Duodenal mucosa (tissue), 2 donors: Measurements from ENCODE around the gene DISP2.
A peak's percentile ranks its signal among the peaks of the same experiment; 100 is the strongest.

Source experiments
- H3K27ac ChIP-seq: one replicate; pipeline ENCODE4 v1.7.0; 2013; ENCODE audit warnings: low read depth, low read length
- H3K27me3 ChIP-seq, 2 donors: one replicate each; pipeline ENCODE4 v1.7.0; 2013; ENCODE audit warnings: low read length in 2 of 2, control low read depth in 1 of 2; ENCODE audit not compliant: insufficient read depth in 2 of 2, control insufficient read depth in 1 of 2
- H3K36me3 ChIP-seq, 2 donors: one replicate each; pipeline ENCODE4 v1.7.0; 2013; ENCODE audit warnings: low read length in 2 of 2, control low read depth in 1 of 2; ENCODE audit not compliant: insufficient read depth in 2 of 2, control insufficient read depth in 1 of 2
- H3K4me1 ChIP-seq, 2 donors: one replicate each; pipeline ENCODE4 v1.7.0; 2013; ENCODE audit warnings: low read length in 2 of 2, control low read depth in 1 of 2; ENCODE audit not compliant: insufficient read depth in 2 of 2, control insufficient read depth in 1 of 2
- H3K4me3 ChIP-seq, 2 donors: one replicate each; pipeline ENCODE4 v1.7.0; 2013; ENCODE audit warnings: low read length in 2 of 2, low read depth in 1 of 2
- H3K9ac ChIP-seq, 2 donors: one replicate each; pipeline ENCODE4 v1.7.0; 2013; ENCODE audit warnings: low read length in 2 of 2, low read depth in 1 of 2
- H3K9me3 ChIP-seq, 2 donors: one replicate each; pipeline ENCODE4 v1.7.0; 2013; ENCODE audit warnings: low read length in 2 of 2, control low read depth in 1 of 2; ENCODE audit not compliant: control insufficient read depth in 1 of 2

Gene DISP2

DNA sequence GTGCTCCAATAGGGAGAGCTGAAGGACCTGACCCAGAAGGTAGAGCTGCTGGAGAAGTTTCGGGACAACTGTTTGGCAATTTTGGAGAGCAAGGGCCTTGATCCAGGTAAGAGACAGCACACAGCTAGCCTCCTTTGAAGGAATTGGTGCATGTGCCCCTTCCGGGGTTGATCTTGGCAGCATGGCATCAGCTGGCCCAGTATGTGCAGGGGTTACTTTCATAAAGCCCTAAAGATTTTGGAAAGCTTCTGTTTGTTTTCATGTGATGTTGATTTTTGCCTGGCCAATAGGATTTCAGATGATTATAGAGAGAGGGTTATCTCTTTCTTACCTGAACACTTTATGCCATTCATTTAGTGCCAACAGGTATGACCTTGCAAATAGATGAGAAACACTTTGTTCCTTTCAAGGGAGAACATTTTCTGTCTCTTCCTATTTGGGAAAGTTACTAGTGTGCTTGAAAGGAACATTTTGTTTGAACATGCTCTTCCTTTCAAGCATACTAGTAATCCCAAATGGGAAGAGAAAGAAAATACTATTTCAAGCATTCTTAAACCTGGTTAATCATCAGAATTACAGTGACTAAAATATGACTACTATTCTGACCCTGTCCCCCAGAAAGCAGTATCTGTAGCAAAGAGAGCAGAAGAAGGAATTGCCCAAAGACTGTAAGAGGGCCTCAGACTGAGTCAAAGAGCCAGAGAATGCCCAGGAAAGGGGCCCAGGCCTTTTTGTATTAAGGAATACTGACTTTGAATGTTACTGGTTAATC lies 32.0 kb downstream of the DISP2 start:
- H3K4me1 ChIP-seq: no peaks in the 10 kb centered on the region
- H3K4me3 ChIP-seq: no peak overlapping the region
- no peak overlapping the region for H3K9ac ChIP-seq
- H3K9me3 ChIP-seq: no peaks in the 10 kb centered on the region
- H3K27ac ChIP-seq: no peak overlapping the region
- peaks cover 22 to 39% of the 10 kb centered on the region in 2 donors for H3K36me3 ChIP-seq
- no peaks in the 10 kb centered on the region for H3K27me3 ChIP-seq

GRCh38 chr15:40392986-40393948 lies 35.2 kb downstream of the DISP2 start:
- Histone ChIP-seq H3K27ac (no peak overlapping the region), H3K4me1 (no peaks in the 10 kb centered on the region), H3K36me3 (peaks cover 12 to 31% of the 10 kb centered on the region in 2 donors), H3K9me3 (no peaks in the 10 kb centered on the region), H3K4me3 (no peak overlapping the region), H3K27me3 (no peaks in the 10 kb centered on the region), H3K9ac (no peak overlapping the region)

DNA sequence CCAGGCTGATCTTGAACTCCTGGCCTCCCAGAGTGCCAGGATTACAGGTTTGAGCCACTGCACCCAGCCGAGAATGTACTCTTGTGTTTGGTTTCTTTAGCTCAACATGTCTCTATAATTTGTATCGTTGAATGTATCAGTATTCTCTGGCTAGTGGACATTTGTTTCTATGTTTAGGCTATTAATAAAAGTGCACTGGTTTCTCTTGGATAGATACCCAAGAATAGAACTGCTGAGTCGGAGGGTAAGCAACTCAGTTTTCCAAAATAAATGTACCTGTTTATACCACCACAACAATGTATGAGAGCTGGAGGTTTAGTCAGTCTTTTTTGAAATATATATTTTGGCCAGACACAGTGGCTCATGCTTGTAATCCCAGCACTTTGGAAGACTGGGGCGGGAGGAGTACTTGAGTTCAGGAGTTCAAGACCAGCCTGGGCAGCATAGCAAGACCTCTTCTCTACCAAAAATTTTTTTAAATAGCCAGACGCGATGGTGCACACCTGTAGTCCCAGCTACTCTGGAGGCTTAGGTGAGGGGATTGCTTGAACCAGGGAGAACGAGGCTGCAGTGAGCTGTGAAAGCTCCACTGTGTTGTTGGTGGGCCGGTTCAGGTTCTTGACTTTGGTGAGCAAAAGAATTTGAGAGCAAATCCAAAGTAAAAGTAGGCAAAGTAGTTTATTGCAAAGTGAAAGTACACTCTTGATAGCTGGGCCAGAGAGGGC lies 39.8 kb downstream of the DISP2 start:
- H3K4me1 ChIP-seq: no peaks in the 10 kb centered on the region
- no peak overlapping the region for H3K4me3 ChIP-seq
- peaks cover 0 to 10% of the 10 kb centered on the region in 2 donors for H3K36me3 ChIP-seq
- H3K9ac ChIP-seq: no peak overlapping the region
- no peaks in the 10 kb centered on the region for H3K27me3 ChIP-seq
- no peak overlapping the region for H3K27ac ChIP-seq
- no peaks in the 10 kb centered on the region for H3K9me3 ChIP-seq

- H3K27me3 ChIP-seq: no peaks in the 10 kb centered on the region
- no peak overlapping the region for H3K9ac ChIP-seq
- no peak overlapping the region for H3K27ac ChIP-seq
- peaks cover 0 to 4% of the 10 kb centered on the region in 2 donors for H3K36me3 ChIP-seq
- H3K9me3 ChIP-seq: no peaks in the 10 kb centered on the region
- no peak overlapping the region for H3K4me3 ChIP-seq
- H3K4me1 ChIP-seq: no peaks in the 10 kb centered on the region
Observed at GRCh38 chr15:40398413-40398873, 40.4 kb downstream of the DISP2 start.

DNA sequence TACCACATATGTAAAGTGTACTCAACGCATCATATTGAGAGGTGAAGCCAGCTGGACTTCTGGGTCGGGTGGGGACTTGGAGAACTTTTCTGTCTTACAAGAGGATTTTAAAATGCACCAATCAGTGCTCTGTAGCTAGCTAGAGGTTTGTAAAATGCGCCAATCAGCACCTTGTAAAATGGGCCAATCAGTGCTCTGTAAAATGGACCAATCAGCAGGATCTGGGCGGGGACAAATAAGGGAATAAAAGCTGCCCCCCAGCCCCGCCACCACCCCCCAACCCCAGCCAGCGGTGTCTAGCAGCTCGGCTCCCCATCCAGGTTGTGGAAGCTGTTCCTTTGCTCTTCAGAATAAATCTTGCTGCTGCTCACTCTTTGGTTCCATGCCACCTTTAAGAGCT lies 41.4 kb downstream of the DISP2 start:
- Histone ChIP-seq H3K27ac (no peak overlapping the region), H3K27me3 (no peaks in the 10 kb centered on the region), H3K36me3 (no peaks in the 10 kb centered on the region), H3K4me1 (no peaks in the 10 kb centered on the region), H3K4me3 (no peak overlapping the region), H3K9me3 (no peaks in the 10 kb centered on the region), H3K9ac (no peak overlapping the region)

GRCh38 chr15:40405501-40406381 lies 47.7 kb downstream of the DISP2 start, which contains the start of gene IVD:
TSS of gene IVD (plus strand) at chr15:40405795. CDS start at chr15:40405828, 33 bp downstream.
- no peak within 1 kb of the TSS for H3K27ac ChIP-seq
- H3K36me3 ChIP-seq: peaks cover 8 to 22% of the 10 kb centered on the region in 2 donors
- H3K4me3 ChIP-seq: peak within 1 kb of the TSS; percentile 64 to 93
- peaks cover 20 to 23% of the 10 kb centered on the region in 2 donors for H3K4me1 ChIP-seq
- no peaks in the 10 kb centered on the region for H3K9me3 ChIP-seq
- H3K27me3 ChIP-seq: no peaks in the 10 kb centered on the region
- H3K9ac ChIP-seq: peak within 1 kb of the TSS; percentile 85 to 95

DNA sequence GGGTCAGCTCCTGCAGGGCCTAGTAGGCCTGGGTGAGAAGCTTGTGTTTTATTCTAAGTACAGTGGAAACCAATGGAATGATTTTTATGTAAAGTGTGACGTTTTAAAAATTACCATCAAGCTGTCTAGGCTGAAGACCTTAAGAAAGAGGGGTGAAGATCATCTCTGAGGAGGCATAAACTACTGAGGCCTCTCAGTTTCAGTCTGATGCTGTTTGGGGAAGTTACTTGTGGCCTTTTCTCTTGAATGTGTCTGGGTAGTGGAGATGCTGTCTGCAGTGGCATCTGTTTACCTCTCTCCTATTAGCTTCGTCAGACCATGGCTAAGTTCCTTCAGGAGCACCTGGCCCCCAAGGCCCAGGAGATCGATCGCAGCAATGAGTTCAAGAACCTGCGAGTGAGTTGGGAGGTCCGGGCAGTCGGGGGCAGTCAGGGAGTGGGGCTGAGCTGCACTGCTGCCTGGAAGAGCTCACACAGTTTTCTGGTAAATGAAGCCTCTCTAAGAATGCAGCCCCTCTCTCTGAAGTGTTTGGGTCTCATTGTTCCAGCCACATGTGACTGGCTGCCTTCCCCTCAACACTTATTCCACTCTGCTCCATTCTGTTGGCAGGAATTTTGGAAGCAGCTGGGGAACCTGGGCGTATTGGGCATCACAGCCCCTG lies 49.4 kb downstream of the DISP2 start:
- H3K27ac ChIP-seq: no peak overlapping the region
- H3K9ac ChIP-seq: peak overlapping the region in 1 of 2 donors; percentile 17
- H3K27me3 ChIP-seq: no peaks in the 10 kb centered on the region
- peaks cover 29 to 33% of the 10 kb centered on the region in 2 donors for H3K4me1 ChIP-seq
- peaks cover 16 to 36% of the 10 kb centered on the region in 2 donors for H3K36me3 ChIP-seq
- H3K9me3 ChIP-seq: no peaks in the 10 kb centered on the region
- no peak overlapping the region for H3K4me3 ChIP-seq

DNA sequence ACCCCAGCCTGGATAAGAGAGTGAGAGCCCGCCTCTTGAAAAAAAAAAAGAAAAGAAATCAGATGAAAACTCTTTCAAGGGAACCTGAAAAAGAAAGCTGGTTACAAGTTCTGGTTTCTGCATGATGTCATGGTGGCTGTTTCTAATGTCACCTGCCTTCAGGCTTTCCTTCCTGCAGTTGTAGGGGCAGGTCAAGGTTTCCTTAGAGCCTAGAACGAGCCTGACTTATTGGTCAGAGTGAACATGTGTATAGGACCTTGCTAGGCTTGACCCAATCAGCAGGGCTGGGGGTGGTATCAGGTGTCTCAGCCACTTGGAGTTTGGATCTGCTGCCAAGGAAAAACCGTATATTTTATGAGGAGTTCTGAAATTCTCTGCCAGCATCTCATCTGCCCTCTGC lies 51.3 kb downstream of the DISP2 start:
- H3K27ac ChIP-seq: no peak overlapping the region
- peaks cover 21 to 53% of the 10 kb centered on the region in 2 donors for H3K36me3 ChIP-seq
- peaks cover 36 to 40% of the 10 kb centered on the region in 2 donors for H3K4me1 ChIP-seq
- H3K27me3 ChIP-seq: no peaks in the 10 kb centered on the region
- no peak overlapping the region for H3K4me3 ChIP-seq
- H3K9ac ChIP-seq: no peak overlapping the region
- no peaks in the 10 kb centered on the region for H3K9me3 ChIP-seq

- Histone ChIP-seq H3K27me3 (no peaks in the 10 kb centered on the region), H3K9me3 (no peaks in the 10 kb centered on the region), H3K27ac (no peak overlapping the region), H3K4me1 (peaks cover 29 to 32% of the 10 kb centered on the region in 2 donors), H3K36me3 (peaks cover 30 to 64% of the 10 kb centered on the region in 2 donors), H3K4me3 (no peak overlapping the region), H3K9ac (no peak overlapping the region)
Observed at GRCh38 chr15:40410476-40410875, 52.5 kb downstream of the DISP2 start.
